GM23338 (cell line): Measurements from ENCODE around the gene RNASET2. TPM values are rescaled to one million over a fixed set of nuclear protein-coding genes. Genes with fewer than 3 reads are reported as not detected.

Experiments
- CREB1 ChIP-seq: fragments of 250-450 bp; sonication (Bioruptor Pico); IDR thresholded peaks from 2 replicates; pipeline ENCODE4 v1.5.0; 2020; ENCODE audit warnings: low read depth, mild to moderate bottlenecking, moderate library complexity
- EZH2 ChIP-seq: fragments of 200-600 bp; sonication (generic); IDR thresholded peaks from one replicate; pipeline ENCODE4 v1.8.0; 2017; ENCODE audit warnings: antibody characterized with exemption, mild to moderate bottlenecking, low read depth; ENCODE audit not compliant: unreplicated experiment
- EZH2phosphoT487 ChIP-seq: fragments of 200-600 bp; sonication (generic); IDR thresholded peaks from one replicate; pipeline ENCODE4 v1.8.1; 2018; ENCODE audit warnings: antibody characterized with exemption; ENCODE audit not compliant: unreplicated experiment
- JUNB ChIP-seq: IDR thresholded peaks from one replicate; pipeline ENCODE4 v1.6.1; 2016; ENCODE audit warnings: antibody characterized with exemption; ENCODE audit not compliant: unreplicated experiment
- STAT1 ChIP-seq: IDR thresholded peaks from one replicate; pipeline ENCODE4 v1.6.1; 2016; ENCODE audit warnings: antibody characterized with exemption; ENCODE audit not compliant: unreplicated experiment
- ZNF331 ChIP-seq: fragments of 250-450 bp; sonication (Bioruptor Pico); IDR thresholded peaks from 2 replicates; pipeline ENCODE4 v1.5.0; 2020; ENCODE audit warnings: low read depth, mild to moderate bottlenecking, moderate library complexity
- ZNF462 ChIP-seq: fragments of 250-450 bp; sonication (Bioruptor Pico); IDR thresholded peaks from 2 replicates; pipeline ENCODE4 v1.5.0; 2020; ENCODE audit warnings: mild to moderate bottlenecking, moderate library complexity
- polyA plus RNA-seq: library from polyadenylated mRNA; unstranded; fragments of >200 nt; fragmentation: Nextera tagmentation; extraction: Ambion mirVana; gene quantifications from 2 replicates; pipeline ENCODE4 v1.2.1, GENCODE V29; 2016
- total RNA-seq: library from RNA; depleted of rRNA; stranded (reverse); fragments of >200 nt; shearing (Covaris generic); gene quantifications from 2 replicates; pipeline ENCODE4 v1.2.3, GENCODE V29; 2014
- TF ChIP-seq, protein P1 (sequence below), 2 experiments: fragments of 200-600 bp in 1 of 2; sonication (generic) in 1 of 2; conservative IDR thresholded peaks; 2 replicates each; pipeline versions ENCODE4 v1.5.1 to v1.6.1; 2016 to 2017; ENCODE audit warnings: antibody characterized with exemption in 2 of 2, low read depth in 2 of 2, mild to moderate bottlenecking in 2 of 2, moderate library complexity in 1 of 2
- TF ChIP-seq, protein P2 (sequence below): IDR thresholded peaks from one replicate; pipeline ENCODE4 v1.6.1; 2018; ENCODE audit warnings: antibody characterized with exemption; ENCODE audit not compliant: unreplicated experiment

RNASET2 gene
- total and polyA plus RNA-seq, 2 experiments from 2014 or later, result 40.5 to 62.8 TPM

GRCh38 chr6:166966268-166966667 is 9.9 kb upstream of the RNASET2 start (continued):
- TF ChIP-seq ZNF462 (CRISPR knock-in tag), result no peak
- no peak for TF ChIP-seq STAT1
- TF ChIP-seq, protein P1, sequence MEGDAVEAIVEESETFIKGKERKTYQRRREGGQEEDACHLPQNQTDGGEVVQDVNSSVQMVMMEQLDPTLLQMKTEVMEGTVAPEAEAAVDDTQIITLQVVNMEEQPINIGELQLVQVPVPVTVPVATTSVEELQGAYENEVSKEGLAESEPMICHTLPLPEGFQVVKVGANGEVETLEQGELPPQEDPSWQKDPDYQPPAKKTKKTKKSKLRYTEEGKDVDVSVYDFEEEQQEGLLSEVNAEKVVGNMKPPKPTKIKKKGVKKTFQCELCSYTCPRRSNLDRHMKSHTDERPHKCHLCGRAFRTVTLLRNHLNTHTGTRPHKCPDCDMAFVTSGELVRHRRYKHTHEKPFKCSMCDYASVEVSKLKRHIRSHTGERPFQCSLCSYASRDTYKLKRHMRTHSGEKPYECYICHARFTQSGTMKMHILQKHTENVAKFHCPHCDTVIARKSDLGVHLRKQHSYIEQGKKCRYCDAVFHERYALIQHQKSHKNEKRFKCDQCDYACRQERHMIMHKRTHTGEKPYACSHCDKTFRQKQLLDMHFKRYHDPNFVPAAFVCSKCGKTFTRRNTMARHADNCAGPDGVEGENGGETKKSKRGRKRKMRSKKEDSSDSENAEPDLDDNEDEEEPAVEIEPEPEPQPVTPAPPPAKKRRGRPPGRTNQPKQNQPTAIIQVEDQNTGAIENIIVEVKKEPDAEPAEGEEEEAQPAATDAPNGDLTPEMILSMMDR (conservative IDR thresholded peaks at IDR 0.05; ENCODE audit: low read depth in 2 of 2), result no peak
- no peak for TF ChIP-seq EZH2
- TF ChIP-seq ZNF331 (CRISPR knock-in tag), result no peak
- no peak for TF ChIP-seq JUNB
- TF ChIP-seq, protein P2, sequence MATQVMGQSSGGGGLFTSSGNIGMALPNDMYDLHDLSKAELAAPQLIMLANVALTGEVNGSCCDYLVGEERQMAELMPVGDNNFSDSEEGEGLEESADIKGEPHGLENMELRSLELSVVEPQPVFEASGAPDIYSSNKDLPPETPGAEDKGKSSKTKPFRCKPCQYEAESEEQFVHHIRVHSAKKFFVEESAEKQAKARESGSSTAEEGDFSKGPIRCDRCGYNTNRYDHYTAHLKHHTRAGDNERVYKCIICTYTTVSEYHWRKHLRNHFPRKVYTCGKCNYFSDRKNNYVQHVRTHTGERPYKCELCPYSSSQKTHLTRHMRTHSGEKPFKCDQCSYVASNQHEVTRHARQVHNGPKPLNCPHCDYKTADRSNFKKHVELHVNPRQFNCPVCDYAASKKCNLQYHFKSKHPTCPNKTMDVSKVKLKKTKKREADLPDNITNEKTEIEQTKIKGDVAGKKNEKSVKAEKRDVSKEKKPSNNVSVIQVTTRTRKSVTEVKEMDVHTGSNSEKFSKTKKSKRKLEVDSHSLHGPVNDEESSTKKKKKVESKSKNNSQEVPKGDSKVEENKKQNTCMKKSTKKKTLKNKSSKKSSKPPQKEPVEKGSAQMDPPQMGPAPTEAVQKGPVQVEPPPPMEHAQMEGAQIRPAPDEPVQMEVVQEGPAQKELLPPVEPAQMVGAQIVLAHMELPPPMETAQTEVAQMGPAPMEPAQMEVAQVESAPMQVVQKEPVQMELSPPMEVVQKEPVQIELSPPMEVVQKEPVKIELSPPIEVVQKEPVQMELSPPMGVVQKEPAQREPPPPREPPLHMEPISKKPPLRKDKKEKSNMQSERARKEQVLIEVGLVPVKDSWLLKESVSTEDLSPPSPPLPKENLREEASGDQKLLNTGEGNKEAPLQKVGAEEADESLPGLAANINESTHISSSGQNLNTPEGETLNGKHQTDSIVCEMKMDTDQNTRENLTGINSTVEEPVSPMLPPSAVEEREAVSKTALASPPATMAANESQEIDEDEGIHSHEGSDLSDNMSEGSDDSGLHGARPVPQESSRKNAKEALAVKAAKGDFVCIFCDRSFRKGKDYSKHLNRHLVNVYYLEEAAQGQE, result no peak
- no peak for TF ChIP-seq CREB1 (CRISPR knock-in tag)
- no peak for TF ChIP-seq EZH2phosphoT487
